ENCODE measurements around the gene GNAI1. TPM values are rescaled to one million over a fixed set of nuclear protein-coding genes. Genes with fewer than 3 reads are reported as not detected.

Gene GNAI1
- total RNA-seq, 6 experiments from 2014 or later: 10.9 to 21.5 (median 16.5) TPM

- DNase-seq (no peak), ATAC-seq (no peak)
- 60% methylated on average over 1 of the region's 3 CpGs for WGBS (ENCODE audit: insufficient coverage, low coverage, low lambda C conversion rate, missing lambda C conversion rate)
- Histone ChIP-seq H3K27me3 (no peaks in the 10 kb centered on the region), H3K9me3 (no peaks in the 10 kb centered on the region), H3K36me3 (no peaks in the 10 kb centered on the region), H3K4me3 (no peak overlapping the region), H3K27ac (no peak overlapping the region), H3K4me1 (no peaks in the 10 kb centered on the region)
- TF ChIP-seq POLR2A (IDR thresholded peaks at IDR 0.05) (no peak), CTCF (IDR thresholded peaks at IDR 0.05) (no peak)
- intact Hi-C loops (cut with DNase I): no loop called here
Measured at GRCh38 chr7:80128918-80129317, 5.7 kb upstream of the GNAI1 start.

GRCh38 chr7:80129785-80130184, 4.8 kb upstream of the GNAI1 start:
- ATAC-seq: no peak
- H3K27ac ChIP-seq: no peak overlapping the region
- H3K9me3 ChIP-seq: no peaks in the 10 kb centered on the region
- H3K27me3 ChIP-seq: no peaks in the 10 kb centered on the region
- TF ChIP-seq CTCF (IDR thresholded peaks at IDR 0.05) (no peak), POLR2A (IDR thresholded peaks at IDR 0.05) (no peak)
- DNase-seq: no peak
- H3K4me3 ChIP-seq: no peak overlapping the region
- intact Hi-C loops (cut with DNase I): loop anchor here in 1 of 2 donors (10.0 kb wide), 1 partner anchor 255 kb away; no protein-coding TSS in a partner anchor
- no peaks in the 10 kb centered on the region for H3K4me1 ChIP-seq
- H3K36me3 ChIP-seq: no peaks in the 10 kb centered on the region

- peaks cover 0 to 6% (median 0%) of the 10 kb centered on the region in 4 donors for H3K4me1 ChIP-seq
- no peaks in the 10 kb centered on the region for H3K27me3 ChIP-seq
- no peak overlapping the region for H3K4me3 ChIP-seq
- H3K27ac ChIP-seq: no peak overlapping the region
- TF ChIP-seq POLR2A (IDR thresholded peaks at IDR 0.05): no peak
- TF ChIP-seq CTCF (IDR thresholded peaks at IDR 0.05): no peak
- H3K36me3 ChIP-seq: no peaks in the 10 kb centered on the region
- intact Hi-C loops (cut with DNase I): loop anchor here in 1 of 2 donors (10.0 kb wide), 1 partner anchor 253 kb away; no protein-coding TSS in a partner anchor
- DNase-seq: no peak
- no peak for ATAC-seq
- H3K9me3 ChIP-seq: no peaks in the 10 kb centered on the region
- WGBS (ENCODE audit: insufficient coverage, low coverage, low lambda C conversion rate, missing lambda C conversion rate): 64% methylated on average over 2 of the region's 2 CpGs
Measured at GRCh38 chr7:80131675-80132435, 2.8 kb upstream of the GNAI1 start.

GRCh38 chr7:80132594-80132993, 2.0 kb upstream of the GNAI1 start:
- intact Hi-C loops (cut with DNase I): loop anchor here in 1 of 2 donors (10.0 kb wide), 1 partner anchor 252 kb away; no protein-coding TSS in a partner anchor
- 65% methylated on average over 3 of the region's 3 CpGs for WGBS (ENCODE audit: insufficient coverage, low coverage, low lambda C conversion rate, missing lambda C conversion rate)
- H3K36me3 ChIP-seq: no peaks in the 10 kb centered on the region
- TF ChIP-seq CTCF (IDR thresholded peaks at IDR 0.05) (no peak), POLR2A (IDR thresholded peaks at IDR 0.05) (no peak)
- ATAC-seq (no peak), DNase-seq (no peak)
- H3K27ac ChIP-seq: no peak overlapping the region
- H3K9me3 ChIP-seq: no peaks in the 10 kb centered on the region
- no peak overlapping the region for H3K4me3 ChIP-seq
- H3K4me1 ChIP-seq: peaks cover 0 to 7% (median 3%) of the 10 kb centered on the region in 4 donors
- H3K27me3 ChIP-seq: no peaks in the 10 kb centered on the region

Measured in right lobe of liver (tissue), 6 donors.